AG10803 (cell line): ENCODE data around the gene CCNK.

Experiments used
- DNase-seq: peaks from one replicate; pipeline ENCODE4 v3.0.0; 2010; ENCODE audit warnings: low read depth
- H3K4me3 ChIP-seq: 2 replicates; pipeline ENCODE4 v1.5.1; 2011; ENCODE audit warnings: mild to moderate bottlenecking, low read length, control low read depth
- CTCF ChIP-seq: conservative IDR thresholded peaks from 2 replicates; pipeline ENCODE4 v1.5.1; 2011; ENCODE audit warnings: mild to moderate bottlenecking, low read length, control low read depth, inconsistent platforms

CCNK gene

GRCh38 chr14:99466758-99467157 lies 14.5 kb upstream of the CCNK start:
- TF ChIP-seq CTCF, result no peak
- DNase-seq, result no peak
- H3K4me3 ChIP-seq, result no peak overlapping the region

GRCh38 chr14:99467336-99468078 lies 13.7 kb upstream of the CCNK start:
- TF ChIP-seq CTCF, result no peak
- no peak for DNase-seq
- no peak overlapping the region for H3K4me3 ChIP-seq

- no peak for TF ChIP-seq CTCF
- no peak overlapping the region for H3K4me3 ChIP-seq
- no peak for DNase-seq
Observed at GRCh38 chr14:99468081-99468480, 13.1 kb upstream of the CCNK start.

- no peak for DNase-seq
- TF ChIP-seq CTCF, result no peak
- no peak overlapping the region for H3K4me3 ChIP-seq
Observed at GRCh38 chr14:99468836-99469592, 12.2 kb upstream of the CCNK start.

- no peak for DNase-seq
- TF ChIP-seq CTCF, result no peak
- H3K4me3 ChIP-seq, result no peak overlapping the region
Observed at GRCh38 chr14:99471731-99472130, 9.5 kb upstream of the CCNK start.

- no peak for DNase-seq
- H3K4me3 ChIP-seq, result no peak overlapping the region
- no peak for TF ChIP-seq CTCF
Observed at GRCh38 chr14:99472937-99473336, 8.3 kb upstream of the CCNK start.

- H3K4me3 ChIP-seq, result no peak overlapping the region
- DNase-seq, result no peak
- no peak for TF ChIP-seq CTCF
Observed at GRCh38 chr14:99473458-99473857, 7.8 kb upstream of the CCNK start.
